Heart right ventricle (tissue), 16 donors: Measurements from ENCODE around the gene DHX40. TPM values are rescaled to one million over a fixed set of nuclear protein-coding genes. Genes with fewer than 3 reads are reported as not detected.
A peak's percentile ranks its signal among the peaks of the same experiment; 100 is the strongest.
"Not testable (repeated sequence)": the region's sequence is repeated elsewhere in the genome, so short reads cannot be mapped to it uniquely, and the experiment has no call there.

Source experiments
- ATAC-seq, 8 donors: fragments of 200-7000 bp; cut with Tn5 transposase; one replicate each; pipeline ENCODE4 v1.9.1; 2020; ENCODE audit warnings: mild to moderate bottlenecking in 8 of 8, moderate library complexity in 8 of 8, moderate number of reproducible peaks in 1 of 8
- DNase-seq, 2 donors: peaks; one replicate each; pipeline ENCODE4 v3.0.0-alpha.2; 2020
- H3K27ac ChIP-seq, 10 donors: fragments of 200-600 bp; sonication (generic) in 2 of 10; one replicate each; pipeline versions ENCODE4 v1.5.0 to v1.8.0; 2020 to 2022; ENCODE audit warnings: mild to moderate bottlenecking in 3 of 10
- H3K27me3 ChIP-seq, 7 donors: fragments of 200-600 bp; one replicate each; pipeline ENCODE4 v1.8.0; 2021 to 2022; ENCODE audit warnings: mild to moderate bottlenecking in 2 of 7
- H3K36me3 ChIP-seq, 9 donors: fragments of 200-600 bp; sonication (generic) in 1 of 9; one replicate each; pipeline versions ENCODE4 v1.5.0 to v1.8.0; 2020 to 2022; ENCODE audit warnings: mild to moderate bottlenecking in 2 of 9
- H3K4me1 ChIP-seq, 9 donors: fragments of 200-600 bp; sonication (generic) in 1 of 9; one replicate each; pipeline versions ENCODE4 v1.5.0 to v1.8.0; 2020 to 2022; ENCODE audit warnings: mild to moderate bottlenecking in 4 of 9
- H3K4me3 ChIP-seq, 10 donors: fragments of 200-600 bp; sonication (generic) in 2 of 10; one replicate each; pipeline versions ENCODE4 v1.5.0 to v1.8.0; 2020 to 2022; ENCODE audit warnings: mild to moderate bottlenecking in 7 of 10, moderate library complexity in 2 of 10
- H3K9me3 ChIP-seq, 11 donors: fragments of 200-600 bp in 10 of 11; sonication (generic) in 2 of 11; one replicate each; pipeline versions ENCODE4 v1.5.0 to v1.8.0; 2013 to 2022; ENCODE audit warnings: mild to moderate bottlenecking in 2 of 11, control low read depth in 1 of 11, moderate library complexity in 1 of 11
- CTCF ChIP-seq, 9 donors: fragments of 200-600 bp; sonication (generic) in 2 of 9; IDR thresholded peaks; one replicate each; pipeline versions ENCODE4 v1.5.0 to v1.8.0; 2021 to 2022; ENCODE audit warnings: antibody characterized with exemption in 9 of 9, mild to moderate bottlenecking in 5 of 9, moderate library complexity in 1 of 9
- WGBS, 2 donors: extraction: QIAGEN DNeasy Blood & Tissue Kit; methylation state at CpG; one replicate each; pipeline ENCODE4 v1.1.7; 2013; ENCODE audit warnings: inconsistent platforms in 1 of 2; 5-methylcytosine and 5-hydroxymethylcytosine counted together
- intact Hi-C, 10 donors: fragments of 100-400 bp; cut with DNase I; formaldehyde crosslinking; loops; one replicate each; pipeline versions ENCODE4 v1.11.1 to v1.14.2; 2022
- polyA plus RNA-seq, 2 donors: library from polyadenylated mRNA; stranded (reverse); fragments of 200-250 nt; gene quantifications; one replicate each; pipeline ENCODE4 v1.2.3, GENCODE V29; 2013
- total RNA-seq, 10 donors: library from RNA; stranded (reverse); fragmentation: NEBNext Ultra II Directional in 3 of 10; extraction: Animal tissue kit (Norgen Biotek cat#: 25700) in 3 of 10; gene quantifications; one replicate each; pipeline versions ENCODE4 v1.2.1 to v1.2.4, GENCODE V29; 2021 to 2023
- donor health status: Arrhythmogenic right ventricular cardiomyopathy.
- donor health status: ischemic (EF 13 %, LVEDD 7.1; RV severe dilation, severe dysfunction).
- donor health status: healthy with polysubstance abuse.
- donor health status: DM: no; HTN: yes; CAD: no.
- donor health status: DM: no; HTN: no; CAD: no.
- donor health status: ischemic (EF 25% LVEDD 6.9; RV normal size, moderate dysfunction).
- donor health status: ischemic (EF 25% LVEDD 5.7; RV mildly dilated, moderate dysfunction).
- donor health status: healthy.
- donor health status: DM: yes; HTN: yes; CAD: no.
- donor health status: Ischemic cardiomyopathy.
- donor health status: ischemic (EF 35%, LVEDD 5.7; RV mildly dilated, moderate dysfunction).
- donor health status: nonischemic (EF 11% LVEDD 7.7; RV severe dilation, severe dysfunction).
- donor health status: DM: yes; HTN: yes; CAD: no.
- donor health status: PGD.
- donor health status: ischemic (EF 29% LVEDD 5.4; RV normal size, mild dysfunction).
- donor health status: nonischemic (EF 23%, LVEDD 6.1; RV moderate dilation, normal function).

Gene DHX40
- total and polyA plus RNA-seq, 12 donors: 6.9 to 22.9 (median 20.2) TPM

- no peaks in the 10 kb centered on the region for H3K27me3 ChIP-seq
- no peak overlapping the region for H3K27ac ChIP-seq
- peak in 6 of 8 donors; percentile 38 to 81 (median 64) for ATAC-seq
- intact Hi-C loops: loop anchor here in 4 of 10 donors (2.0 to 10.0 kb wide), 2 partner anchors 207 to 211 kb away; no protein-coding TSS in a partner anchor
- peak; percentile 23 to 35 for DNase-seq
- H3K9me3 ChIP-seq: no peaks in the 10 kb centered on the region
- peak; percentile 76 to 90 (median 87) for TF ChIP-seq CTCF (IDR thresholded peaks at IDR 0.05)
- 36 to 38% methylated on average over 12 of the region's 12 CpGs for WGBS, 2 donors
- no peak overlapping the region for H3K4me3 ChIP-seq
- peaks cover 0 to 16% (median 5%) of the 10 kb centered on the region in 9 donors for H3K4me1 ChIP-seq
- H3K36me3 ChIP-seq: no peaks in the 10 kb centered on the region
Observed at GRCh38 chr17:59521465-59522126, 43.8 kb upstream of the DHX40 start.

- not testable (repeated sequence) for H3K36me3 ChIP-seq, DNase-seq, ATAC-seq, H3K4me3 ChIP-seq, H3K9me3 ChIP-seq, H3K27me3 ChIP-seq, H3K27ac ChIP-seq
- peaks cover 0 to 13% (median 5%) of the 10 kb centered on the region in 9 donors for H3K4me1 ChIP-seq
- WGBS, 2 donors: 81 to 85% methylated on average over 3 of the region's 3 CpGs
- intact Hi-C loops: loop anchor here in 3 of 10 donors (10.0 kb wide), 1 partner anchor 210 kb away; no protein-coding TSS in a partner anchor
Observed at GRCh38 chr17:59524930-59525329, 40.5 kb upstream of the DHX40 start.

GRCh38 chr17:59525668-59526067, 39.7 kb upstream of the DHX40 start:
- H3K9me3 ChIP-seq: no peaks in the 10 kb centered on the region
- 66 to 85% methylated on average over 2 of the region's 2 CpGs for WGBS, 2 donors
- peaks cover 0 to 9% (median 5%) of the 10 kb centered on the region in 9 donors for H3K4me1 ChIP-seq
- ATAC-seq (no peak), DNase-seq (no peak)
- no peaks in the 10 kb centered on the region for H3K36me3 ChIP-seq
- no peak overlapping the region for H3K4me3 ChIP-seq
- no peaks in the 10 kb centered on the region for H3K27me3 ChIP-seq
- intact Hi-C loops: loop anchor here in 3 of 10 donors (10.0 kb wide), 1 partner anchor 211 kb away; no protein-coding TSS in a partner anchor
- TF ChIP-seq CTCF (IDR thresholded peaks at IDR 0.05): no peak
- H3K27ac ChIP-seq: no peak overlapping the region

- ATAC-seq (no peak), DNase-seq (no peak)
- H3K27me3 ChIP-seq: no peaks in the 10 kb centered on the region
- H3K36me3 ChIP-seq: no peaks in the 10 kb centered on the region
- H3K27ac ChIP-seq: no peak overlapping the region
- no peak overlapping the region for H3K4me3 ChIP-seq
- H3K9me3 ChIP-seq: no peaks in the 10 kb centered on the region
- intact Hi-C loops: loop anchor here in 3 of 10 donors (10.0 kb wide), 1 partner anchor 212 kb away; no protein-coding TSS in a partner anchor
- TF ChIP-seq CTCF (IDR thresholded peaks at IDR 0.05): no peak
- 71 to 85% methylated on average over 2 of the region's 2 CpGs for WGBS, 2 donors
- H3K4me1 ChIP-seq: peaks cover 0 to 3% (median under 1%) of the 10 kb centered on the region in 9 donors
Observed at GRCh38 chr17:59526451-59526850, 39.0 kb upstream of the DHX40 start.
